K562 (cell line): Measurements from ENCODE around the gene LUZP1. TPM values are rescaled to one million over a fixed set of nuclear protein-coding genes. Genes with fewer than 3 reads are reported as not detected.

ENCODE experiments used
- HDAC3 ChIP-seq: fragments of 450-650 bp; IDR thresholded peaks from 2 replicates; pipeline ENCODE4 v1.6.1; 2018; ENCODE audit warnings: borderline replicate concordance, mild to moderate bottlenecking, moderate library complexity; ENCODE audit not compliant: partially characterized antibody
- JUNB ChIP-seq: fragments of 450-650 bp; formaldehyde crosslinking; conservative IDR thresholded peaks from 2 replicates; pipeline ENCODE4 v1.4.0; 2020; ENCODE audit warnings: mild to moderate bottlenecking
- KAT2B ChIP-seq: IDR thresholded peaks from one replicate; pipeline ENCODE4 v1.6.1; 2012; ENCODE audit warnings: low read depth, mild to moderate bottlenecking, control low read depth, inconsistent platforms, low read length, moderate library complexity
- MAFF ChIP-seq: IDR thresholded peaks from 2 replicates; pipeline ENCODE4 v1.6.1; 2012; ENCODE audit warnings: low read length, improper control_type of control experiment
- MEF2D ChIP-seq: conservative IDR thresholded peaks from 2 replicates; pipeline ENCODE4 v1.6.1; 2016; ENCODE audit warnings: low read depth, missing genetic modification characterization, missing compliant biosample characterization
- RUNX1 ChIP-seq: sonication (generic); IDR thresholded peaks from 2 replicates; pipeline ENCODE4 v1.6.1; 2016; ENCODE audit warnings: antibody characterized with exemption, low read depth
- SIX5 ChIP-seq, 2 experiments: IDR thresholded peaks; 2 replicates each; pipeline ENCODE4 v1.6.1; 2011; ENCODE audit warnings: low read length in 2 of 2, borderline replicate concordance in 1 of 2, low read depth in 1 of 2, mild to moderate bottlenecking in 1 of 2, moderate library complexity in 1 of 2; ENCODE audit not compliant: insufficient read depth in 1 of 2
- ZNF239 ChIP-seq: fragments of 250-450 bp; sonication (Bioruptor Pico); IDR thresholded peaks from 2 replicates; pipeline ENCODE4 v1.4.0; 2020; ENCODE audit warnings: mild to moderate bottlenecking
- ZNF316 ChIP-seq: fragments of 450-650 bp; IDR thresholded peaks from 2 replicates; pipeline ENCODE4 v1.6.1; 2016
- ZNF584 ChIP-seq: fragments of 200-800 bp; sonication (Bioruptor generic); IDR thresholded peaks from 2 replicates; pipeline ENCODE4 v1.6.1; 2016; ENCODE audit warnings: low read depth, mild to moderate bottlenecking, missing genetic modification characterization, missing compliant biosample characterization
- polyA plus RNA-seq, 8 experiments: library from polyadenylated mRNA; depleted of rRNA in 4 of 8; stranded (reverse) in 5 of 8; unstranded in 3 of 8; fragments of >200 nt; fragmentation: Nextera tagmentation in 2 of 8; fragmentation: Illumina TruSeq in 1 of 8; extraction: Ambion mirVana in 2 of 8; extraction: Trizol in 1 of 8; gene quantifications; 2 replicates each; pipeline versions ENCODE4 v1.2.1 to v1.2.3, GENCODE V29; 2011 to 2014; ENCODE audit warnings: inconsistent platforms in 1 of 8, missing spikeins in 1 of 8
- total RNA-seq, 7 experiments: library from RNA; depleted of rRNA in 6 of 7; stranded (reverse); fragments of >200 nt in 6 of 7; fragmentation: Illumina TruSeq in 2 of 7; extraction: Trizol in 2 of 7; gene quantifications; 2 replicates each; pipeline versions ENCODE4 v1.2.1 to v1.2.3, GENCODE V29; 2011 to 2021; ENCODE audit warnings: low replicate concordance in 1 of 7
- TF ChIP-seq, protein P1 (sequence below): fragments of 450-650 bp; IDR thresholded peaks from 2 replicates; pipeline ENCODE4 v1.6.1; 2016; ENCODE audit warnings: antibody characterized with exemption
- TF ChIP-seq, protein P2 (sequence below): sonication (generic); formaldehyde crosslinking; IDR thresholded peaks from 2 replicates; pipeline ENCODE4 v1.8.0; 2022; ENCODE audit warnings: missing genetic modification reagents, mild to moderate bottlenecking, moderate library complexity, borderline replicate concordance
- TF ChIP-seq, protein P3 (sequence below), 2 experiments: IDR thresholded peaks; 2 replicates each; pipeline ENCODE4 v1.6.1; 2011; ENCODE audit warnings: borderline replicate concordance in 1 of 2, control low read depth in 1 of 2, low read depth in 1 of 2, low read length in 1 of 2, mild to moderate bottlenecking in 1 of 2, mixed read lengths in 1 of 2, moderate library complexity in 1 of 2; ENCODE audit not compliant: insufficient read depth in 1 of 2, insufficient read length in 1 of 2, poor library complexity in 1 of 2, severe bottlenecking in 1 of 2; ENCODE audit errors: extremely low read depth in 1 of 2
- TF ChIP-seq, protein P4 (sequence below): fragments of 450-650 bp; IDR thresholded peaks from 2 replicates; pipeline ENCODE4 v1.6.1; 2016; ENCODE audit warnings: low read depth
- TF ChIP-seq, protein P5 (sequence below): fragments of 450-650 bp; IDR thresholded peaks from one replicate; pipeline ENCODE4 v1.6.1; 2018; ENCODE audit warnings: mild to moderate bottlenecking, moderate library complexity; ENCODE audit not compliant: partially characterized antibody

The LUZP1 gene
- total and polyA plus RNA-seq, 9 of the 15 experiments (the other 6 are each of a cell fraction or from before 2014, with no cell fraction given): 6.5 to 19.1 (median 12.4) TPM

- TF ChIP-seq SIX5 (IDR thresholded peaks at IDR 0.05; ENCODE audit: borderline replicate concordance in 1 of 2, insufficient read depth in 1 of 2, low read depth in 1 of 2, low read length in 2 of 2) (no peak), ZNF239 (CRISPR knock-in tag) (no peak), MEF2D (tag) (no peak), ZNF584 (CRISPR knock-in tag) (no peak), KAT2B (no peak), RUNX1 (no peak), ZNF316 (peak; percentile 87), MAFF (peak; percentile 62; the same call in 1 of the 2 replicates), HDAC3 (no peak), JUNB (CRISPR knock-in tag) (no peak)
- TF ChIP-seq, protein P1, sequence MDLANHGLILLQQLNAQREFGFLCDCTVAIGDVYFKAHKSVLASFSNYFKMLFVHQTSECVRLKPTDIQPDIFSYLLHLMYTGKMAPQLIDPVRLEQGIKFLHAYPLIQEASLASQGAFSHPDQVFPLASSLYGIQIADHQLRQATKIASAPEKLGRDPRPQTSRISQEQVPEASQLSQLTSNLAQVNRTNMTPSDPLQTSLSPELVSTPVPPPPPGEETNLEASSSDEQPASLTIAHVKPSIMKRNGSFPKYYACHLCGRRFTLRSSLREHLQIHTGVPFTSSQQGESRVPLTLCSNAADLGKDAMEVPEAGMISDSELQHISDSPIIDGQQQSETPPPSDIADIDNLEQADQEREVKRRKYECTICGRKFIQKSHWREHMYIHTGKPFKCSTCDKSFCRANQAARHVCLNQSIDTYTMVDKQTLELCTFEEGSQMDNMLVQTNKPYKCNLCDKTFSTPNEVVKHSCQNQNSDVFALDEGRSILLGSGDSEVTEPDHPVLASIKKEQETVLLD: no peak
- TF ChIP-seq, protein P2, sequence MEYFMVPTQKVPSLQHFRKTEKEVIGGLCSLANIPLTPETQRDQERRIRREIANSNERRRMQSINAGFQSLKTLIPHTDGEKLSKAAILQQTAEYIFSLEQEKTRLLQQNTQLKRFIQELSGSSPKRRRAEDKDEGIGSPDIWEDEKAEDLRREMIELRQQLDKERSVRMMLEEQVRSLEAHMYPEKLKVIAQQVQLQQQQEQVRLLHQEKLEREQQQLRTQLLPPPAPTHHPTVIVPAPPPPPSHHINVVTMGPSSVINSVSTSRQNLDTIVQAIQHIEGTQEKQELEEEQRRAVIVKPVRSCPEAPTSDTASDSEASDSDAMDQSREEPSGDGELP (CRISPR knock-in tag): no peak
- TF ChIP-seq, protein P3, sequence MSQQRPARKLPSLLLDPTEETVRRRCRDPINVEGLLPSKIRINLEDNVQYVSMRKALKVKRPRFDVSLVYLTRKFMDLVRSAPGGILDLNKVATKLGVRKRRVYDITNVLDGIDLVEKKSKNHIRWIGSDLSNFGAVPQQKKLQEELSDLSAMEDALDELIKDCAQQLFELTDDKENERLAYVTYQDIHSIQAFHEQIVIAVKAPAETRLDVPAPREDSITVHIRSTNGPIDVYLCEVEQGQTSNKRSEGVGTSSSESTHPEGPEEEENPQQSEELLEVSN (IDR thresholded peaks at IDR 0.05; ENCODE audit: borderline replicate concordance in 1 of 2, extremely low read depth in 1 of 2, insufficient read depth in 1 of 2, insufficient read length in 1 of 2, low read depth in 1 of 2, low read length in 1 of 2, poor library complexity in 1 of 2, severe bottlenecking in 1 of 2): no peak
- TF ChIP-seq, protein P4, sequence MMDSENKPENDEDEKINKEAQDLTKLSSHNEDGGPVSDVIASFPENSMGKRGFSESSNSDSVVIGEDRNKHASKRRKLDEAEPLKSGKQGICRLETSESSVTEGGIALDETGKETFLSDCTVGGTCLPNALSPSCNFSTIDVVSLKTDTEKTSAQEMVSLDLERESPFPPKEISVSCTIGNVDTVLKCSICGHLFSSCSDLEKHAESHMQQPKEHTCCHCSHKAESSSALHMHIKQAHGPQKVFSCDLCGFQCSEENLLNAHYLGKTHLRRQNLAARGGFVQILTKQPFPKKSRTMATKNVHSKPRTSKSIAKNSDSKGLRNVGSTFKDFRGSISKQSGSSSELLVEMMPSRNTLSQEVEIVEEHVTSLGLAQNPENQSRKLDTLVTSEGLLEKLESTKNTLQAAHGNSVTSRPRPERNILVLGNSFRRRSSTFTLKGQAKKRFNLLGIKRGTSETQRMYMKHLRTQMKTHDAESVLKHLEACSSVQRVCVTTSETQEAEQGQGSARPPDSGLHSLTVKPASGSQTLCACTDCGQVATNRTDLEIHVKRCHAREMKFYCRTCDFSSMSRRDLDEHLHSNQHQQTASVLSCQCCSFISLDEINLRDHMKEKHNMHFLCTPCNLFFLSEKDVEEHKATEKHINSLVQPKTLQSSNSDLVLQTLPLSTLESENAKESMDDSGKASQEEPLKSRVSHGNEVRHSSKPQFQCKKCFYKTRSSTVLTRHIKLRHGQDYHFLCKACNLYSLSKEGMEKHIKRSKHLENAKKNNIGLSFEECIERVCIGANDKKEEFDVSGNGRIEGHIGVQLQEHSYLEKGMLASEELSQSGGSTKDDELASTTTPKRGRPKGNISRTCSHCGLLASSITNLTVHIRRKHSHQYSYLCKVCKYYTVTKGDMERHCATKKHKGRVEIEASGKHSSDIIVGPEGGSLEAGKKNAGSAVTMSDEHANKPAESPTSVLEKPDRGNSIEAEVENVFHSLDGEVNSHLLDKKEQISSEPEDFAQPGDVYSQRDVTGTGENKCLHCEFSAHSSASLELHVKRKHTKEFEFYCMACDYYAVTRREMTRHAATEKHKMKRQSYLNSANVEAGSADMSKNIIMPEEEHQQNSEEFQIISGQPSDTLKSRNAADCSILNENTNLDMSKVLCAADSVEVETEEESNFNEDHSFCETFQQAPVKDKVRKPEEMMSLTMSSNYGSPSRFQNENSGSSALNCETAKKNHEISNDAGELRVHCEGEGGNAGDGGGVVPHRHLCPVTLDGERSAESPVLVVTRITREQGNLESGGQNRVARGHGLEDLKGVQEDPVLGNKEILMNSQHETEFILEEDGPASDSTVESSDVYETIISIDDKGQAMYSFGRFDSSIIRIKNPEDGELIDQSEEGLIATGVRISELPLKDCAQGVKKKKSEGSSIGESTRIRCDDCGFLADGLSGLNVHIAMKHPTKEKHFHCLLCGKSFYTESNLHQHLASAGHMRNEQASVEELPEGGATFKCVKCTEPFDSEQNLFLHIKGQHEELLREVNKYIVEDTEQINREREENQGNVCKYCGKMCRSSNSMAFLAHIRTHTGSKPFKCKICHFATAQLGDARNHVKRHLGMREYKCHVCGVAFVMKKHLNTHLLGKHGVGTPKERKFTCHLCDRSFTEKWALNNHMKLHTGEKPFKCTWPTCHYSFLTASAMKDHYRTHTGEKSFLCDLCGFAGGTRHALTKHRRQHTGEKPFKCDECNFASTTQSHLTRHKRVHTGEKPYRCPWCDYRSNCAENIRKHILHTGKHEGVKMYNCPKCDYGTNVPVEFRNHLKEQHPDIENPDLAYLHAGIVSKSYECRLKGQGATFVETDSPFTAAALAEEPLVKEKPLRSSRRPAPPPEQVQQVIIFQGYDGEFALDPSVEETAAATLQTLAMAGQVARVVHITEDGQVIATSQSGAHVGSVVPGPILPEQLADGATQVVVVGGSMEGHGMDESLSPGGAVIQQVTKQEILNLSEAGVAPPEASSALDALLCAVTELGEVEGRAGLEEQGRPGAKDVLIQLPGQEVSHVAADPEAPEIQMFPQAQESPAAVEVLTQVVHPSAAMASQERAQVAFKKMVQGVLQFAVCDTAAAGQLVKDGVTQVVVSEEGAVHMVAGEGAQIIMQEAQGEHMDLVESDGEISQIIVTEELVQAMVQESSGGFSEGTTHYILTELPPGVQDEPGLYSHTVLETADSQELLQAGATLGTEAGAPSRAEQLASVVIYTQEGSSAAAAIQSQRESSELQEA: no peak
- TF ChIP-seq, protein P5, sequence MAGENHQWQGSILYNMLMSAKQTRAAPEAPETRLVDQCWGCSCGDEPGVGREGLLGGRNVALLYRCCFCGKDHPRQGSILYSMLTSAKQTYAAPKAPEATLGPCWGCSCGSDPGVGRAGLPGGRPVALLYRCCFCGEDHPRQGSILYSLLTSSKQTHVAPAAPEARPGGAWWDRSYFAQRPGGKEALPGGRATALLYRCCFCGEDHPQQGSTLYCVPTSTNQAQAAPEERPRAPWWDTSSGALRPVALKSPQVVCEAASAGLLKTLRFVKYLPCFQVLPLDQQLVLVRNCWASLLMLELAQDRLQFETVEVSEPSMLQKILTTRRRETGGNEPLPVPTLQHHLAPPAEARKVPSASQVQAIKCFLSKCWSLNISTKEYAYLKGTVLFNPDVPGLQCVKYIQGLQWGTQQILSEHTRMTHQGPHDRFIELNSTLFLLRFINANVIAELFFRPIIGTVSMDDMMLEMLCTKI: no peak
Measured at GRCh38 chr1:23198373-23198772, 29.7 kb upstream of the LUZP1 start (continued).
